Skeletal muscle tissue (tissue), 4 donors: Measurements from ENCODE around the gene PTPRM. TPM values are rescaled to one million over a fixed set of nuclear protein-coding genes. Genes with fewer than 3 reads are reported as not detected.

Source experiments
- H3K27ac ChIP-seq: one replicate; pipeline ENCODE4 v1.7.0; 2013; ENCODE audit warnings: mild to moderate bottlenecking, low read depth, low read length, inconsistent platforms
- H3K27me3 ChIP-seq, 3 donors: one replicate each; pipeline ENCODE4 v1.7.0; 2013; ENCODE audit warnings: low read length in 3 of 3; ENCODE audit not compliant: control insufficient read depth in 3 of 3, insufficient read depth in 3 of 3
- H3K36me3 ChIP-seq, 3 donors: one replicate each; pipeline ENCODE4 v1.7.0; 2013; ENCODE audit warnings: low read length in 3 of 3; ENCODE audit not compliant: control insufficient read depth in 3 of 3, insufficient read depth in 3 of 3
- H3K4me1 ChIP-seq, 3 donors: one replicate each; pipeline ENCODE4 v1.7.0; 2013; ENCODE audit warnings: low read length in 3 of 3, mild to moderate bottlenecking in 3 of 3; ENCODE audit not compliant: control insufficient read depth in 3 of 3, insufficient read depth in 3 of 3
- H3K4me3 ChIP-seq, 3 donors: one replicate each; pipeline ENCODE4 v1.7.0; 2013; ENCODE audit warnings: low read length in 3 of 3
- H3K9ac ChIP-seq, 3 donors: one replicate each; pipeline ENCODE4 v1.7.0; 2013; ENCODE audit warnings: low read length in 3 of 3, mild to moderate bottlenecking in 3 of 3, moderate library complexity in 2 of 3, low read depth in 1 of 3
- H3K9me3 ChIP-seq, 3 donors: one replicate each; pipeline ENCODE4 v1.7.0; 2013; ENCODE audit warnings: low read length in 3 of 3; ENCODE audit not compliant: control insufficient read depth in 3 of 3
- total RNA-seq: library from RNA; depleted of rRNA; stranded (reverse); fragments of >200 nt; gene quantifications from one replicate; pipeline ENCODE4 v1.2.3, GENCODE V29; 2014
- donor health status: Osteomylitis.

Gene PTPRM
- total RNA-seq, 1 donor from 2014 or later: 68.9 TPM

- Histone ChIP-seq H3K36me3 (peaks cover 0 to 4% (median 2%) of the 10 kb centered on the region in 3 donors), H3K27me3 (no peaks in the 10 kb centered on the region), H3K4me1 (no peaks in the 10 kb centered on the region), H3K4me3 (no peak overlapping the region), H3K9ac (no peak overlapping the region), H3K9me3 (no peaks in the 10 kb centered on the region), H3K27ac (no peak overlapping the region)
Measured at GRCh38 chr18:8349608-8350323, 782.6 kb downstream of the PTPRM start.

GRCh38 chr18:8350628-8351027 is 783.5 kb downstream of the PTPRM start:
- Histone ChIP-seq H3K9me3 (no peaks in the 10 kb centered on the region), H3K9ac (no peak overlapping the region), H3K27me3 (no peaks in the 10 kb centered on the region), H3K27ac (no peak overlapping the region), H3K36me3 (peaks cover 0 to 4% (median 2%) of the 10 kb centered on the region in 3 donors), H3K4me1 (no peaks in the 10 kb centered on the region), H3K4me3 (no peak overlapping the region)

DNA sequence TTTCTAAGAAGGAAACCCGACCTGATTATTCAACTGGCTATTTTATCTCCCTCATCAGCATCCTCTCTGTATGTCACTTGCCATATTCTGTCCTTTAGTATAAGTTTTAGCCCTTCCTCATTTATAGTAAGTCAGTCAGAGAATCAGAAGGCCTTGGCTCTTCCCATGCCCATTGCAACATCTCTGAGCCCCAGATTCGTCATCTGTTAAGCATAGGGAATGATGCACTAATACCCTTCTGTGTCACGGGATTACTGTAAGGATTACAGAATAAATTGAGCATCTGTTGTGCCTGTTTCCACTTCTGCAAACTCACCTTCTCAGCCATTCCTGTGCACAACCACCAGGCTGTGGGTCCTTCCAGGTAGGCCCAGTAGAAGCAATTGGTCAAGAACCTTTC is 784.0 kb downstream of the PTPRM start:
- Histone ChIP-seq H3K27ac (no peak overlapping the region), H3K4me3 (no peak overlapping the region), H3K9me3 (no peaks in the 10 kb centered on the region), H3K36me3 (peaks cover 0 to 2% (median 2%) of the 10 kb centered on the region in 3 donors), H3K9ac (no peak overlapping the region), H3K27me3 (no peaks in the 10 kb centered on the region), H3K4me1 (no peaks in the 10 kb centered on the region)

- Histone ChIP-seq H3K27ac (no peak overlapping the region), H3K27me3 (no peaks in the 10 kb centered on the region), H3K4me3 (no peak overlapping the region), H3K9ac (no peak overlapping the region), H3K36me3 (no peaks in the 10 kb centered on the region), H3K9me3 (no peaks in the 10 kb centered on the region), H3K4me1 (peaks cover 0 to 3% (median 0%) of the 10 kb centered on the region in 3 donors)
Measured at GRCh38 chr18:8354304-8354703, 787.2 kb downstream of the PTPRM start.

DNA sequence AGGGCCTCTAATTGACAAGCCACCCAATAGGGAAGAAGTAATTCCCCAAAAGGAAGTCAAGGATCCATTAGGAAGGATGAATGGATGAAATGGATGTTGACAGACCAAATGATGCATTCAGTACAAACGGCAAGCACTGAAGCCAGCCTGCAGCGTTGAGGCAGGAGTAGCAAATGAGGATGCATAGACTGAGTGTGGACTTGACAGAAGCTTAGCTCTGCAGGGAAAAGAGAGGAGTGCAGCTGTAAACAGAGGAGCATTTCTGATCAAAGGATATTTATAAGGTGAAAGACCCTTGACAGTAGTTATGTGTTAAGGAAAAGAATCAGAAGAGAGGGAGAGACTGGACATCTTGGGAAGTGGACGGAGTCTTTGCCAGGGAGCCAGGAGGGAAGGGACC is 788.9 kb downstream of the PTPRM start:
- H3K9me3 ChIP-seq: no peaks in the 10 kb centered on the region
- no peaks in the 10 kb centered on the region for H3K27me3 ChIP-seq
- no peak overlapping the region for H3K9ac ChIP-seq
- H3K27ac ChIP-seq: no peak overlapping the region
- H3K4me3 ChIP-seq: no peak overlapping the region
- peaks cover 0 to 3% (median 0%) of the 10 kb centered on the region in 3 donors for H3K36me3 ChIP-seq
- peaks cover 0 to 3% (median 0%) of the 10 kb centered on the region in 3 donors for H3K4me1 ChIP-seq

DNA sequence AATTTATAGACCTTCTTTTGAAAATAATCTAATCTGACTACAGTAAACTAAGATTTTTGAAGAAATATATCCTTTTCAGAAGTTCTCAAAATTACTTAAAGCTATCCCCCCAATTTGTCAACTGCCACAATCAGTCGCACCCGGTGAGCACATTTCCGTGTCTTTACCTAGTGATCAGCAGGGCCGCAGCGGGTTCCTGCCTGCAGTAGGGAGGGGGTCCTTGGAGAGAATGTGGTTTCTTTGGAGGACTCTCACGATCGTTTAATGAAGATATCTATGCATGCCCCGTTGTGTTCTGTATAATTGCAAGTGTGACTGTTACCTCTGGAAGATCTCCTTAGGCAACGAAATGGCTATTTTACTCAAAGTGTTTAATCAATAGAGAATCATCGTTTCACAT is 790.2 kb downstream of the PTPRM start:
- Histone ChIP-seq H3K36me3 (peaks cover 0 to 3% (median 0%) of the 10 kb centered on the region in 3 donors), H3K4me1 (peaks cover 0 to 3% (median 0%) of the 10 kb centered on the region in 3 donors), H3K27me3 (no peaks in the 10 kb centered on the region), H3K4me3 (no peak overlapping the region), H3K9ac (no peak overlapping the region), H3K27ac (no peak overlapping the region), H3K9me3 (no peaks in the 10 kb centered on the region)

DNA sequence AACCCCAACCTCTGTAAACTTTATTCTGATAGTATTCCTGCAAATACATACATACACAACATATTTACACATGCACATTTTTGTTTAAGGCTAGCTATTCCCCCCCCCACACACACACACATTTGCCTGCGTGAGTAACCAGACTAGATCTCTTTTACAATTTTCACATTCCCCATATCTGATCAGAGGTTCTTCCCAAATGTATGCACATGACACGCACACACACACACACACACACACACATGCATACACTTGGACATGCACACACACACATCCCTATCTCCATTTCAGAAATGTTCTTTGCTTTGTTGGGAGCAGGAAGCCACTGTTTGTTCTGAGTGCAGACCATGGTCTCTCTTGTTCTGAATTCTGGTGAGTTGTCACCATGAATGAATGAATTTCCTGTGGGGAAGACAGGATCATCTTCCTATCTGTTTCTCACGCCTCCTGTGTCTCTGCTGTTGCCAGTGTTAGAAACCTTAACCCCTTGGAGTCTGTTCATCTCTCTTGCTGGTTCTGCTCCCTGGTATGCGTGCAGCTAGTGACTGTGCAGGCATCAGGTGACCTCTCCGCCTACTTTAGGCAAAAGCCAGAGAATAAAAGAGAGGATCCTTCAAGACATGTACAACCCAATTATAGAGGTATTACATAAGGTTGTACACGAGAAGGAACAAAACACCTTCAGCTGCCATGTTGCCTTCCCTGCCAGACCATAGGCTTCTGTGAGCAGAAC is 791.1 kb downstream of the PTPRM start:
- H3K9ac ChIP-seq: no peak overlapping the region
- no peak overlapping the region for H3K27ac ChIP-seq
- no peak overlapping the region for H3K4me3 ChIP-seq
- peaks cover 0 to 3% (median 0%) of the 10 kb centered on the region in 3 donors for H3K4me1 ChIP-seq
- peaks cover 0 to 3% (median 0%) of the 10 kb centered on the region in 3 donors for H3K36me3 ChIP-seq
- no peaks in the 10 kb centered on the region for H3K9me3 ChIP-seq
- H3K27me3 ChIP-seq: no peaks in the 10 kb centered on the region

DNA sequence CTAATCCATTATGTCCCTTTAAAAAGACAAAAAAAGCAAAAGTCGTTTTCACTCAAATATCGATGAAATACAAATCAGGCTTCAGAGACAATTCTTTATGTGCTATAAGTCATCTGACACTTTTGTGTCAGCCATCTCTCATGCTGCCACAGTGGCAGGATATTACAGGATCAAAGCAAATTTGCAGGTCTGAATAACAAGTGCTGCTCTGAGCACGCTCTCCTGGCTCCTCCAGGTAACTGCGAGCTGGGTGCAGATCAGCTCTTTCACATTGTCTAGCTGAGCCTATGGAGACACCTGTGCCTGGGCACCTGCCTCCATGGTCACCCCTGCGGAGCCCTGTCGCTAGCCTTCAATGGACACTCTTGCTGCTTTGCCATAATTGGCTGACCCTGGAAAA is 792.0 kb downstream of the PTPRM start:
- H3K27ac ChIP-seq: no peak overlapping the region
- H3K9me3 ChIP-seq: no peaks in the 10 kb centered on the region
- H3K36me3 ChIP-seq: peaks cover 0 to 3% (median 0%) of the 10 kb centered on the region in 3 donors
- no peak overlapping the region for H3K4me3 ChIP-seq
- H3K27me3 ChIP-seq: no peaks in the 10 kb centered on the region
- H3K4me1 ChIP-seq: peaks cover 0 to 3% (median 0%) of the 10 kb centered on the region in 3 donors
- H3K9ac ChIP-seq: no peak overlapping the region

- Histone ChIP-seq H3K9ac (no peak overlapping the region), H3K27me3 (no peaks in the 10 kb centered on the region), H3K36me3 (peaks cover 0 to 3% (median 0%) of the 10 kb centered on the region in 3 donors), H3K4me3 (no peak overlapping the region), H3K4me1 (peaks cover 0 to 7% (median 0%) of the 10 kb centered on the region in 3 donors), H3K9me3 (no peaks in the 10 kb centered on the region), H3K27ac (no peak overlapping the region)
Measured at GRCh38 chr18:8359481-8359880, 792.4 kb downstream of the PTPRM start.

DNA sequence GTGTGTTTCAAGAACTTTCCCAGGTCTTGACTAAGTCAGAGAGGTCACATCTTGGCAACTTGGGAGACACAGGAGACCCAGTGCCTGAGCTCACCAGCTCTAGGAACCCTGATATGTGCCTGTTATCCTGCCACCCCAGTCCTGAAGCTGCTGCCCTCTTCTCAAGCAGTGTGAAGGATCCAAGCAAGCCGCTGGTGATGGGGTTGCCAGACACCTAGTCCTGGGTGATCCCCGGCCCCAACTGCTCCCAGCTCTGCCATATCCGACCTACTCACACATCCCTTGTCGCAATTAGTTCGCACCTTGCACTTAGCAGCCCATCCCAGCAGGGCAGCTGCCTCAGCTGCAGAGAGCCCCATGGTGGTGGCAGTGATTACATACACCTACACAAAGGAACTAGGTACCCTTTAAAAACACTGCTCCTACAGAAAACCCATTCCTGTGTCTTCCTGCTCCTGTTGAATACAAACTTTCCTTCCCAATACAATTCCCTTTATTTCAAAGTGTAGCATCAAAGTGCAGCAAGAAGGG is 794.9 kb downstream of the PTPRM start:
- Histone ChIP-seq H3K27ac (no peak overlapping the region), H3K36me3 (peaks cover 0 to 3% (median 0%) of the 10 kb centered on the region in 3 donors), H3K27me3 (no peaks in the 10 kb centered on the region), H3K9ac (no peak overlapping the region), H3K4me3 (no peak overlapping the region), H3K4me1 (peaks cover 4 to 20% (median 19%) of the 10 kb centered on the region in 3 donors), H3K9me3 (no peaks in the 10 kb centered on the region)
